Heart left ventricle (tissue), 16 donors: ENCODE data around the gene DOK5. TPM values are rescaled to one million over a fixed set of nuclear protein-coding genes. Genes with fewer than 3 reads are reported as not detected.

Source experiments
- ATAC-seq, 4 donors: fragments of 200-7000 bp; cut with Tn5 transposase; one replicate each; pipeline ENCODE4 v1.9.1; 2020 to 2022; ENCODE audit warnings: moderate library complexity in 4 of 4, mild to moderate bottlenecking in 3 of 4, moderate number of reproducible peaks in 1 of 4
- DNase-seq, 5 donors: peaks; one replicate each; pipeline ENCODE4 v3.0.0-alpha.2; 2020
- H3K27ac ChIP-seq, 12 donors: fragments of 200-600 bp; sonication (generic) in 4 of 12; one replicate each; pipeline versions ENCODE4 v1.5.0 to v1.8.0; 2016 to 2022; ENCODE audit warnings: mild to moderate bottlenecking in 2 of 12
- H3K27me3 ChIP-seq, 9 donors: fragments of 200-600 bp; sonication (generic) in 2 of 9; one replicate each; pipeline versions ENCODE4 v1.5.1 to v1.8.0; 2016 to 2022; ENCODE audit warnings: mild to moderate bottlenecking in 3 of 9
- H3K36me3 ChIP-seq, 9 donors: fragments of 200-600 bp; sonication (generic) in 2 of 9; one replicate each; pipeline versions ENCODE4 v1.5.0 to v1.8.0; 2018 to 2022; ENCODE audit warnings: mild to moderate bottlenecking in 2 of 9
- H3K4me1 ChIP-seq, 12 donors: fragments of 200-600 bp; sonication (generic) in 4 of 12; one replicate each; pipeline versions ENCODE4 v1.5.0 to v1.8.0; 2016 to 2022; ENCODE audit warnings: mild to moderate bottlenecking in 3 of 12
- H3K4me3 ChIP-seq, 12 donors: fragments of 200-600 bp; sonication (generic) in 4 of 12; one replicate each; pipeline versions ENCODE4 v1.5.0 to v1.8.0; 2017 to 2022; ENCODE audit warnings: mild to moderate bottlenecking in 9 of 12, moderate library complexity in 4 of 12
- H3K9me3 ChIP-seq, 12 donors: fragments of 200-600 bp; sonication (generic) in 4 of 12; one replicate each; pipeline versions ENCODE4 v1.5.0 to v1.8.0; 2016 to 2022; ENCODE audit warnings: mild to moderate bottlenecking in 1 of 12
- CTCF ChIP-seq, 12 donors: fragments of 200-600 bp; sonication (generic) in 4 of 12; IDR thresholded peaks; one replicate each; pipeline versions ENCODE4 v1.5.0 to v1.8.0; 2018 to 2022; ENCODE audit warnings: antibody characterized with exemption in 12 of 12, mild to moderate bottlenecking in 5 of 12
- POLR2A ChIP-seq, 2 donors: fragments of 450-650 bp; IDR thresholded peaks; one replicate each; pipeline ENCODE4 v1.6.1; 2017; ENCODE audit warnings: antibody characterized with exemption in 2 of 2, mild to moderate bottlenecking in 2 of 2, moderate library complexity in 2 of 2
- WGBS, 4 donors: extraction: QIAGEN DNeasy Blood & Tissue Kit in 2 of 4; methylation state at CpG; one replicate each; pipeline versions ENCODE4 v1.1.5 to v1.1.7; 2013 to 2018; 5-methylcytosine and 5-hydroxymethylcytosine counted together
- intact Hi-C, 10 donors: fragments of 100-400 bp; cut with DNase I; formaldehyde crosslinking; loops; one replicate each; pipeline versions ENCODE4 v1.11.1 to v1.14.2; 2022
- polyA plus RNA-seq, 2 donors: library from polyadenylated mRNA; stranded (reverse); fragments of 200-250 nt; gene quantifications; one replicate each; pipeline ENCODE4 v1.2.3, GENCODE V29; 2013
- total RNA-seq, 9 donors: library from RNA; depleted of rRNA in 2 of 9; stranded (reverse); fragments of >200 nt in 2 of 9; fragmentation: NEBNext Ultra II Directional in 3 of 9; extraction: Animal tissue kit (Norgen Biotek cat#: 25700) in 3 of 9; gene quantifications; one replicate each; pipeline versions ENCODE4 v1.1.0 to v1.2.4, GENCODE V29; 2016 to 2023
- donor health status: ischemic (EF 13 %, LVEDD 7.1; RV severe dilation, severe dysfunction).
- donor health status: healthy with polysubstance abuse.
- donor health status: DM: no; HTN: yes; CAD: no.
- donor health status: DM: no; HTN: no; CAD: no.
- donor health status: ischemic (EF 25% LVEDD 6.9; RV normal size, moderate dysfunction).
- donor health status: ischemic (EF 25% LVEDD 5.7; RV mildly dilated, moderate dysfunction).
- donor health status: healthy.
- donor health status: DM: yes; HTN: yes; CAD: no.
- donor health status: ischemic (EF 35%, LVEDD 5.7; RV mildly dilated, moderate dysfunction).
- donor health status: nonischemic (EF 11% LVEDD 7.7; RV severe dilation, severe dysfunction).
- donor health status: DM: yes; HTN: yes; CAD: no.
- donor health status: PGD.
- donor health status: ischemic (EF 29% LVEDD 5.4; RV normal size, mild dysfunction).
- donor health status: nonischemic (EF 23%, LVEDD 6.1; RV moderate dilation, normal function).

Gene DOK5
- total and polyA plus RNA-seq, 11 donors = 3.4 to 23.5 (median 6.4) TPM

GRCh38 chr20:54690323-54690722, 214.9 kb downstream of the DOK5 start:
- Histone ChIP-seq H3K27ac (no peak overlapping the region), H3K36me3 (no peaks in the 10 kb centered on the region), H3K9me3 (no peaks in the 10 kb centered on the region), H3K27me3 (peaks cover 0 to 8% (median 0%) of the 10 kb centered on the region in 9 donors), H3K4me1 (no peaks in the 10 kb centered on the region), H3K4me3 (no peak overlapping the region)
- TF ChIP-seq POLR2A (IDR thresholded peaks at IDR 0.05) (no peak), CTCF (IDR thresholded peaks at IDR 0.05) (no peak)
- WGBS, 4 donors = 60 to 73% (median 65%) methylated on average over 3 of the region's 3 CpGs
- ATAC-seq (no peak), DNase-seq (no peak)
- intact Hi-C loops = loop anchor here in 1 of 10 donors (10.0 kb wide), 1 partner anchor 84 kb away; no protein-coding TSS in a partner anchor

DNA sequence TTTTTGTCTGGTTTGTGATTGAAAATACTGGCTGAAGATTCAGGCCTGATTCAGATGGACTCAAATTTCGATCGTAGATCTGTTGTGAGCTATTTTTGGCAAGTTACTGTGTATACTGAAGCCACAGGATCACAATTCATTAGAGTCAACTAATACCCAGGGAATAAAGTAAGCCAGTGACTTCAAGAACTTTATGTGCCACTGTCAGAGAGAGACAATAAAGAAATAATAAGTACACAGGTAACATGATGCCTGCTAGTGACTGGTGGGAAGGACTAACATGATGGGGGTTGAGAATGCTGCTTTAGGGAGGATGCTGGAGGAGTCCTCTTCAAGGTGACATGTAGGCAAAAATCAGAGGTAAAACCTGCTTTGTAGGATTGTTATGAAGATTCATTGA, 215.9 kb downstream of the DOK5 start:
- H3K36me3 ChIP-seq = no peaks in the 10 kb centered on the region
- no peaks in the 10 kb centered on the region for H3K27me3 ChIP-seq
- no peaks in the 10 kb centered on the region for H3K4me1 ChIP-seq
- WGBS, 4 donors = 50 to 55% (median 53%) methylated on average over 2 of the region's 2 CpGs
- no peak for TF ChIP-seq CTCF (IDR thresholded peaks at IDR 0.05)
- TF ChIP-seq POLR2A (IDR thresholded peaks at IDR 0.05) = no peak
- DNase-seq (no peak), ATAC-seq (no peak)
- H3K27ac ChIP-seq = no peak overlapping the region
- H3K9me3 ChIP-seq = no peaks in the 10 kb centered on the region
- intact Hi-C loops = loop anchor here in 1 of 10 donors (10.0 kb wide), 1 partner anchor 83 kb away; no protein-coding TSS in a partner anchor
- no peak overlapping the region for H3K4me3 ChIP-seq

DNA sequence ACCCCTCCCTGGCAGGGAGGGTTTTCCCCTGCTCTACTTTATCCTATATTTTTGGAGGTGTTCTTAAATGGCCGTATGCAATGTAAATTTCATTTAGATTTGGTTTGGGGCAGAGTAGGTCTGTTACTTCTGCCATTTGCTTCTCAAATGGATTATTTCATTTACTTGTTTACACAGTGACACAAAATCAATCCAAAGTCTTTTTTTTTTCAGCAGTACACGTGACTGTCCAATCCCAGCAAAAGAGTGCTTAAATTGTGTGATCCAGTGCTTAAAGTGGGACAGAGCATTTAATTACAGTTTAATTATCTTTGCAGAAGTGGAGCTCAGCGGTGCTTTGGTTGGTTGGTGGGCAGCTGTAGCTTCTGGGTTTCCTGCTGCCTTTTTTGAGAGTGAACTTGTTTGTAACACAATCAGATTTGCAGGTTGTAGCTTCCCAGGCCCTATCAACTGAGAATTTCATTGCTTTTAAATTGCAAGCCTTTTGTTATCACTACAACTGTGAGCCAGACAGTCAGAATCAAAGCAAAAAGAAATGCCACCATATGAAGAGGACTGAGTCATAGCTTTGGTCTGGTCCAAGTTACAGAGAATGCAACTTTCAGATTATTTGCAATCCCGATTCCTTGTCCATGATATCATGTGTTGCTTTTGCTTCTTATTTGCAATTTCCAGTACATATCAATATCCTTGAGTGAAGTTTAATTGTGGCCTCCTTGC, 216.9 kb downstream of the DOK5 start:
- H3K27ac ChIP-seq = no peak overlapping the region
- no peaks in the 10 kb centered on the region for H3K36me3 ChIP-seq
- H3K27me3 ChIP-seq = no peaks in the 10 kb centered on the region
- DNase-seq (no peak), ATAC-seq (no peak)
- no peak for TF ChIP-seq CTCF (IDR thresholded peaks at IDR 0.05)
- no peak for TF ChIP-seq POLR2A (IDR thresholded peaks at IDR 0.05)
- H3K4me3 ChIP-seq = no peak overlapping the region
- 54 to 63% (median 62%) methylated on average over 4 of the region's 4 CpGs for WGBS, 4 donors
- no peaks in the 10 kb centered on the region for H3K9me3 ChIP-seq
- H3K4me1 ChIP-seq = no peaks in the 10 kb centered on the region
- intact Hi-C loops = loop anchor here in 1 of 10 donors (10.0 kb wide), 1 partner anchor 82 kb away; no protein-coding TSS in a partner anchor

DNA sequence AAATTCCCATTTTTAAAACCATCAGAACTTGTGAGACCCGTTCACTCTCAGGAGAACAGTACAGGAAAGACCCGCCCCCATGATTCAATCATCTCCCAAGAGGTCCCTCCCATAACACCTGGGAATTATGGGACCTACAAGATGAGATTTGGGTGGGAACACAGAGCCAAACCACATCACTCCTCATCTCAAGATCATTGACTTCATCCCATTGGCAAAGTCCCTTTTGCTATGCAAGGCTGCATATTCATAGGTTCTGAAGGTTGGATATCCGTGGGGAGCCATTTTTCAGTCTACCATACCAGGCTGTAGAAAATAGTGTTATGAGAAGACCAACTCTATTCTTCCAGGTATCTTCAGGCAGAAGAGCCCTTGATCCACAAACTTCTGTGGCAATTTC, 219.1 kb downstream of the DOK5 start:
- WGBS, 4 donors = 79 to 89% (median 85%) methylated on average over 3 of the region's 3 CpGs
- no peaks in the 10 kb centered on the region for H3K36me3 ChIP-seq
- ATAC-seq = no peak
- H3K9me3 ChIP-seq = no peaks in the 10 kb centered on the region
- TF ChIP-seq CTCF (IDR thresholded peaks at IDR 0.05) (no peak), POLR2A (IDR thresholded peaks at IDR 0.05) (no peak)
- H3K4me3 ChIP-seq = no peak overlapping the region
- H3K27me3 ChIP-seq = no peaks in the 10 kb centered on the region
- no peak for DNase-seq
- H3K4me1 ChIP-seq = no peaks in the 10 kb centered on the region
- intact Hi-C loops = loop anchor here in 1 of 10 donors (10.0 kb wide), 1 partner anchor 80 kb away; no protein-coding TSS in a partner anchor
- H3K27ac ChIP-seq = no peak overlapping the region
